ENCODE measurements around the gene CXCR3. TPM values are rescaled to one million over a fixed set of nuclear protein-coding genes. Genes with fewer than 3 reads are reported as not detected.
A peak's percentile ranks its signal among the peaks of the same experiment; 100 is the strongest.

The CXCR3 gene
- total RNA-seq, 1 experiment from 2014 or later, result not detected

DNA sequence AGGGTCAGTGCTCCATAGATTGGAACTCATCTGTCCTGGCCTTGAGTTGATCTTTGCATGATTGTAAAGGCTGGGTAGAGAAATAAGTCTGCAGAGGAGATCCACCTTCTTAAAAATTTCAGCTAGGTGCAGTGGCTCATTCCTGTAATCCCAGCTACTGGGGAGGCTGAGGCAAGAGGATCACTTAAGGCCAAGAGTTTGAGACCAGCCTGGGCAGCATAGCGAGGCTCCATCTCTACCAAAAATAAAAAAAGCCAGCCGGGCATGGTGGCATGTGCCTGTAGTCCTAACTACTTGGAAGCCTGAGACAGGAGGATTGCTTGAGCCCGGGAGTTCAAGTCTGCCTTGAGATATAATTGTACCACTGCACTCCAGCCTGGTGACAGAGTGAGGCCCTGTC, 476 bp upstream of the CXCR3 start:
- no peaks in the 10 kb centered on the region for H3K9me3 Mint-ChIP-seq (ENCODE audit: low read depth, unreplicated experiment)
- CTCF ChIA-PET, result no interaction called here
- no peak overlapping the region for H3K27ac Mint-ChIP-seq (ENCODE audit: unreplicated experiment)
- no TSS peak for BruUV-seq (replicated peaks)
- intact Hi-C loops (cut with micrococcal nuclease; ENCODE audit: unreplicated experiment), result no loop called here
- H3K27me3 Mint-ChIP-seq (ENCODE audit: unreplicated experiment), result no peaks in the 10 kb centered on the region
- DNase-seq, result no peak
- H3K36me3 Mint-ChIP-seq (ENCODE audit: insufficient read depth, unreplicated experiment), result peaks cover 30% of the 10 kb centered on the region
- H3K4me1 Mint-ChIP-seq (ENCODE audit: low read depth, unreplicated experiment), result peaks cover 5% of the 10 kb centered on the region
- H3K4me3 Mint-ChIP-seq (ENCODE audit: low read depth, unreplicated experiment), result no peak overlapping the region
- TF ChIP-seq, protein P1, sequence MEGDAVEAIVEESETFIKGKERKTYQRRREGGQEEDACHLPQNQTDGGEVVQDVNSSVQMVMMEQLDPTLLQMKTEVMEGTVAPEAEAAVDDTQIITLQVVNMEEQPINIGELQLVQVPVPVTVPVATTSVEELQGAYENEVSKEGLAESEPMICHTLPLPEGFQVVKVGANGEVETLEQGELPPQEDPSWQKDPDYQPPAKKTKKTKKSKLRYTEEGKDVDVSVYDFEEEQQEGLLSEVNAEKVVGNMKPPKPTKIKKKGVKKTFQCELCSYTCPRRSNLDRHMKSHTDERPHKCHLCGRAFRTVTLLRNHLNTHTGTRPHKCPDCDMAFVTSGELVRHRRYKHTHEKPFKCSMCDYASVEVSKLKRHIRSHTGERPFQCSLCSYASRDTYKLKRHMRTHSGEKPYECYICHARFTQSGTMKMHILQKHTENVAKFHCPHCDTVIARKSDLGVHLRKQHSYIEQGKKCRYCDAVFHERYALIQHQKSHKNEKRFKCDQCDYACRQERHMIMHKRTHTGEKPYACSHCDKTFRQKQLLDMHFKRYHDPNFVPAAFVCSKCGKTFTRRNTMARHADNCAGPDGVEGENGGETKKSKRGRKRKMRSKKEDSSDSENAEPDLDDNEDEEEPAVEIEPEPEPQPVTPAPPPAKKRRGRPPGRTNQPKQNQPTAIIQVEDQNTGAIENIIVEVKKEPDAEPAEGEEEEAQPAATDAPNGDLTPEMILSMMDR (IDR thresholded peaks at IDR 0.05; ENCODE audit: unreplicated experiment), result no peak

DNA sequence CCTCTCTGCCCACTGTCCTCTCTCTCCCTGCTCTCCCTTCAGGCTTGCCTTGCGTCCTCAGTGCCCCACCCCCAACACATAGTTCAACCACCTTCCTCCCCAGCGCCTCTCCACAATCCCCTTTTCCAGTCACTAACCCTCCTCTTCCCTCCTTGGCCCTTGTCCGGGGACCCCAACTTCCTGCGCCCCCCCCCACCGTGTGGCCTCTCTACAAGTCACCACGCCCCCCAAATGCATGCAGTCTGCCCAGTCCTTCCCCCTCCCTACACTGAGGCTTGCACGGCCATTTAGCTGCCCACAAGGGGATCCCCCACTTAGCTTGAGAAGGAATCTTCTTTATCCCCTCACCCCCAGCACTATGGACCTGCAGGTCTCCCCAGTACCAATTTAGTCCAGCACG, 569 bp downstream of the CXCR3 start:
- BruUV-seq (replicated peaks), result no TSS peak
- H3K4me1 Mint-ChIP-seq (ENCODE audit: low read depth, unreplicated experiment), result peaks cover 5% of the 10 kb centered on the region
- no peak for DNase-seq
- no peak overlapping the region for H3K4me3 Mint-ChIP-seq (ENCODE audit: low read depth, unreplicated experiment)
- CTCF ChIA-PET, result no interaction called here
- H3K9me3 Mint-ChIP-seq (ENCODE audit: low read depth, unreplicated experiment), result no peaks in the 10 kb centered on the region
- H3K27me3 Mint-ChIP-seq (ENCODE audit: unreplicated experiment), result no peaks in the 10 kb centered on the region
- TF ChIP-seq, protein P1 (IDR thresholded peaks at IDR 0.05; ENCODE audit: unreplicated experiment), result no peak
- intact Hi-C loops (cut with micrococcal nuclease; ENCODE audit: unreplicated experiment), result no loop called here
- no peak overlapping the region for H3K27ac Mint-ChIP-seq (ENCODE audit: unreplicated experiment)
- peaks cover 34% of the 10 kb centered on the region for H3K36me3 Mint-ChIP-seq (ENCODE audit: insufficient read depth, unreplicated experiment)

DNA sequence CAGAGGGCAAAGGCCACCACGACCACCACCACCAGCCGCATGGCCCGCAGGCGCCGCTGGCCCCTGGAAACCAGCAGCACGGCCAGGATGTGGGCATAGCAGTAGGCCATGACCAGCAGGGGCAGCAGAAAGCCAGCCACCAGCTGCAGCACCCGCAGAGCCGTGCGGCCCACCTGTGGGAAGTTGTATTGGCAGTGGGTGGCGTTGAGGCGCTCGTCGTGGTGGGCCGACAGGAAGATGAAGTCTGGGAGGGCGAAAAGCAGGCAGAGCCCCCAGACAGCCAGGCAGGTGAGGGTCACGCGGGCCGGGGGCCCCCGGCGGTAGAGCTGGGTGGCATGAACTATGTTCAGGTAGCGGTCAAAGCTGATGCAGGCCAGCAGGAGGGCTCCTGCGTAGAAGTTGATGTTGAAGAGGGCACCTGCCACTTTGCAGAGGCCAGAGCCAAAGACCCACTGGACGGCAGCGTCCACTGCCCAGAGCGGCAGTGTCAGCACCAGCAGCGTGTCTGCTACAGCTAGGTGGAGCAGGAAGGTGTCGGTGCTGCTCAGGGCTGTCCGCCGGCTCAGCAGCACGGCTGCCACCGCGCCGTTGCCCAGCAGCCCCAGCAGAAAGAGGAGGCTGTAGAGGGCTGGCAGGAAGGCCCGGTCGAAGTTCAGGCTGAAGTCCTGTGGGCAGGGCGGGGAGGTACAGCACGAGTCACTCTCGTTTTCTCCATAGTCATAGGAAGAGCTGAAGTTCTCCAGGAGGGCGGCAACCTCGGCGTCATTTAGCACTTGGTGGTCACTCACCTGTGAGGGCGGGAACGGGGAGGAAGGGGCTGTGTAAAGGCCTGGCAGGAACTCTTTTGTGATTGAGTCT, 1.4 kb downstream of the CXCR3 start:
- CTCF ChIA-PET, result interaction anchor here (0.6 kb wide), 1 partner anchor 376 kb away, joined by 3 read pairs; no protein-coding TSS in a partner anchor

DNA sequence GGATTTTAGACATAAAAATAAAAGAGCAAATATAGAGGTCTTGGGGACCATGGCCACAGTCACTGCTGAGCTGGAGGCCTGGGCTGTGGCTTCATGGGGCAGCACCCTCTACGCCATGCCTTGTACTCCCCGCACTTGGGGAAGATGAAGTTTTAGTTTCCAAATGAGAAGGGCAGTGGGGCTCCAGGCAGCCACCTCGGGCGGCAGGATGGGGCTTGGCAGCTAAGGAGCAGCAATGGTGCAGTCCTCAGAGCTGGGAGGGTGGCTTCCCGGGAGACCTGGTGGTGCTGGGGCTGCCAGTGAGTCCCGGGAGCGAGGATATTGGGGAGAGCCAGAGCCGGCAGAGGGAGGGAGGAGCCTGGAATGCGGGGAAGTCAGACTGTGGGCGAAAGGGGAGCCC, 2.4 kb downstream of the CXCR3 start:
- intact Hi-C loops (cut with micrococcal nuclease; ENCODE audit: unreplicated experiment), result no loop called here
- no TSS peak for BruUV-seq (replicated peaks)
- CTCF ChIA-PET, result interaction anchor here (0.6 kb wide), 1 partner anchor 377 kb away, joined by 3 read pairs; no protein-coding TSS in a partner anchor

More for the DNA sequence above, 1.4 kb downstream of the CXCR3 start:
- no peak overlapping the region for H3K4me3 Mint-ChIP-seq (ENCODE audit: low read depth, unreplicated experiment)
- BruUV-seq (replicated peaks), result no TSS peak
- H3K27ac Mint-ChIP-seq (ENCODE audit: unreplicated experiment), result peak overlapping the region; percentile 45
- no peak for DNase-seq
- peaks cover 5% of the 10 kb centered on the region for H3K4me1 Mint-ChIP-seq (ENCODE audit: low read depth, unreplicated experiment)
- H3K36me3 Mint-ChIP-seq (ENCODE audit: insufficient read depth, unreplicated experiment), result peaks cover 38% of the 10 kb centered on the region
- H3K27me3 Mint-ChIP-seq (ENCODE audit: unreplicated experiment), result no peaks in the 10 kb centered on the region
- no peaks in the 10 kb centered on the region for H3K9me3 Mint-ChIP-seq (ENCODE audit: low read depth, unreplicated experiment)
- intact Hi-C loops (cut with micrococcal nuclease; ENCODE audit: unreplicated experiment), result no loop called here
- TF ChIP-seq, protein P1 (IDR thresholded peaks at IDR 0.05; ENCODE audit: unreplicated experiment), result no peak

More for the DNA sequence above, 2.4 kb downstream of the CXCR3 start:
- Mint-ChIP-seq H3K4me3 (ENCODE audit: low read depth, unreplicated experiment) (no peak overlapping the region), H3K27ac (ENCODE audit: unreplicated experiment) (no peak overlapping the region), H3K27me3 (ENCODE audit: unreplicated experiment) (no peaks in the 10 kb centered on the region), H3K9me3 (ENCODE audit: low read depth, unreplicated experiment) (no peaks in the 10 kb centered on the region), H3K36me3 (ENCODE audit: insufficient read depth, unreplicated experiment) (peaks cover 47% of the 10 kb centered on the region), H3K4me1 (ENCODE audit: low read depth, unreplicated experiment) (peaks cover 5% of the 10 kb centered on the region)
- TF ChIP-seq, protein P1 (IDR thresholded peaks at IDR 0.05; ENCODE audit: unreplicated experiment), result no peak
- DNase-seq, result no peak

Measured in Calu3 (cell line).